Duodenal mucosa (tissue), 2 donors: ENCODE measurements around the gene LPAR5.

Experiments
- H3K27ac ChIP-seq: one replicate; pipeline ENCODE4 v1.7.0; 2013; ENCODE audit warnings: low read depth, low read length
- H3K27me3 ChIP-seq, 2 donors: one replicate each; pipeline ENCODE4 v1.7.0; 2013; ENCODE audit warnings: low read length in 2 of 2, control low read depth in 1 of 2; ENCODE audit not compliant: insufficient read depth in 2 of 2, control insufficient read depth in 1 of 2
- H3K36me3 ChIP-seq, 2 donors: one replicate each; pipeline ENCODE4 v1.7.0; 2013; ENCODE audit warnings: low read length in 2 of 2, control low read depth in 1 of 2; ENCODE audit not compliant: insufficient read depth in 2 of 2, control insufficient read depth in 1 of 2
- H3K4me1 ChIP-seq, 2 donors: one replicate each; pipeline ENCODE4 v1.7.0; 2013; ENCODE audit warnings: low read length in 2 of 2, control low read depth in 1 of 2; ENCODE audit not compliant: insufficient read depth in 2 of 2, control insufficient read depth in 1 of 2
- H3K4me3 ChIP-seq, 2 donors: one replicate each; pipeline ENCODE4 v1.7.0; 2013; ENCODE audit warnings: low read length in 2 of 2, low read depth in 1 of 2
- H3K9ac ChIP-seq, 2 donors: one replicate each; pipeline ENCODE4 v1.7.0; 2013; ENCODE audit warnings: low read length in 2 of 2, low read depth in 1 of 2
- H3K9me3 ChIP-seq, 2 donors: one replicate each; pipeline ENCODE4 v1.7.0; 2013; ENCODE audit warnings: low read length in 2 of 2, control low read depth in 1 of 2; ENCODE audit not compliant: control insufficient read depth in 1 of 2

Gene LPAR5

GRCh38 chr12:6620137-6620884 lies 15.4 kb downstream of the LPAR5 start:
- Histone ChIP-seq H3K36me3 (peaks cover 13 to 22% of the 10 kb centered on the region in 2 donors), H3K9me3 (no peaks in the 10 kb centered on the region), H3K9ac (no peak overlapping the region), H3K27me3 (no peaks in the 10 kb centered on the region), H3K27ac (no peak overlapping the region), H3K4me3 (peak overlapping the region in 1 of 2 donors; percentile 8), H3K4me1 (no peaks in the 10 kb centered on the region)

DNA sequence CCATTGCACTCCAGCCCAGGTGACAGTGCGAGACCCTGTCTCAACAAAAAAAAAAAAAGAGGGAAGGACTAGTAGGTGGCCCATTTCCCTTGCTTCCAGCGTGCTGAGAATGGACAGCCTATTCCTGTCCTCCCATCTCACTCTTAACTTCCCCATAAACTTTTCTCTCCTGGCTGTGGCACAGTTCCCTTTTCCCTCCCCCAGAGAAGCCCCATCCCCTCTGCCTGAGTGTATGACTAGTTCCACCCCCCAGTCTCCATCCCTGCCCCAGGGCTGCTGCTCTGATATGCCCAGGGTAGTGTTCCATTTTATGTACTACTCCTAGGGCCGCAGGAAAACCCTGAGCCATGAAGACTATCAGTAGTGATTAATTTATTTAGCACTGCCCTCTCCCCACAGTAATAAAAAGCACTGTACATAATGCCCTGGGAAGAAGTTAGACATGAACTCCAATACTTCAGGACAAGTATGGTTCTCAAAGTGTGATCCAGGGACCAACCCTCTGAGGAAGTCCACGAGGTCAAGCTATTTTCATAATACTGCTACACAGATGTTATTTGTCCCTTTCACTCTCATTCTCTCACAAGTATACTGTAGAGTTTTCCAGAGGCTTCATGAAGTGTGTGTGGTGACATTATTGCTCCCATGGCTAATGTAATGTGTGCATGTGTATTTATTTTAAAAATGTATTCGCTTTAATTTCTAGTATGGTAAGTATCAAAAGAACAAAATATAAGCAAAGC lies 17.1 kb downstream of the LPAR5 start:
- H3K36me3 ChIP-seq = peaks cover 13 to 22% of the 10 kb centered on the region in 2 donors
- no peaks in the 10 kb centered on the region for H3K27me3 ChIP-seq
- no peak overlapping the region for H3K9ac ChIP-seq
- H3K9me3 ChIP-seq = no peaks in the 10 kb centered on the region
- no peak overlapping the region for H3K27ac ChIP-seq
- H3K4me3 ChIP-seq = no peak overlapping the region
- peaks cover 5 to 6% of the 10 kb centered on the region in 2 donors for H3K4me1 ChIP-seq

DNA sequence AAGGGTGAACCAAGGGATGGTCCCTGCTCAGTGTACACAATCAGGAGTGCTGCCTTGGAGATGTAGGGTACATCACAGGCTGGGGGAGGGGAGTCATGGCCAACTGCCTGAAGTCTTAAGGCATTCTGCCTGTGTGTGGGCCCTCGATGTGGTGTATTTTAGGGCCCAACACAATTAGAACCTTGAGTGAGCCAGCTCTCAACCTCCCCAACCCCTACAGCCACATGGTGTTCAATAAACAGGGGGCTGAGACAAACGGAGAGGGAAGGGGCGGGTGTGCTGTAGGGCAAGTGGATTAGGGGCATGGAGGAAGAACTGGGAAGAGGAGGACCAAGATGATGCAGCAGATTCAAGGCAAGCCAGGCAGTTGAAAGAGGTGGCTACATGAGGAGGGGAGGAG lies 20.0 kb downstream of the LPAR5 start:
- no peaks in the 10 kb centered on the region for H3K27me3 ChIP-seq
- H3K4me3 ChIP-seq = no peak overlapping the region
- H3K36me3 ChIP-seq = peaks cover 8 to 13% of the 10 kb centered on the region in 2 donors
- H3K27ac ChIP-seq = no peak overlapping the region
- H3K9ac ChIP-seq = no peak overlapping the region
- no peaks in the 10 kb centered on the region for H3K9me3 ChIP-seq
- peaks cover 22 to 25% of the 10 kb centered on the region in 2 donors for H3K4me1 ChIP-seq

- Histone ChIP-seq H3K9me3 (no peaks in the 10 kb centered on the region), H3K27ac (peak overlapping the region; percentile 90), H3K9ac (peak overlapping the region; percentile 13 to 53), H3K27me3 (no peaks in the 10 kb centered on the region), H3K4me3 (no peak overlapping the region), H3K4me1 (peaks cover 22 to 25% of the 10 kb centered on the region in 2 donors), H3K36me3 (peaks cover 4% of the 10 kb centered on the region in 2 donors)
Observed at GRCh38 chr12:6614513-6615172, 21.1 kb downstream of the LPAR5 start.

- peak overlapping the region; percentile 13 to 53 for H3K9ac ChIP-seq
- H3K27ac ChIP-seq = peak overlapping the region; percentile 90
- peak overlapping the region in 1 of 2 donors; percentile 48 for H3K4me3 ChIP-seq
- peaks cover 22 to 25% of the 10 kb centered on the region in 2 donors for H3K4me1 ChIP-seq
- no peaks in the 10 kb centered on the region for H3K36me3 ChIP-seq
- H3K9me3 ChIP-seq = no peaks in the 10 kb centered on the region
- H3K27me3 ChIP-seq = no peaks in the 10 kb centered on the region
Observed at GRCh38 chr12:6613776-6614512, 21.8 kb downstream of the LPAR5 start.

- no peaks in the 10 kb centered on the region for H3K9me3 ChIP-seq
- H3K4me1 ChIP-seq = peaks cover 23 to 27% of the 10 kb centered on the region in 2 donors
- no peaks in the 10 kb centered on the region for H3K36me3 ChIP-seq
- no peaks in the 10 kb centered on the region for H3K27me3 ChIP-seq
- peak overlapping the region; percentile 39 to 57 for H3K9ac ChIP-seq
- peak overlapping the region; percentile 90 for H3K27ac ChIP-seq
- peak overlapping the region; percentile 47 to 48 for H3K4me3 ChIP-seq
Observed at GRCh38 chr12:6613015-6613775, 22.6 kb downstream of the LPAR5 start.

DNA sequence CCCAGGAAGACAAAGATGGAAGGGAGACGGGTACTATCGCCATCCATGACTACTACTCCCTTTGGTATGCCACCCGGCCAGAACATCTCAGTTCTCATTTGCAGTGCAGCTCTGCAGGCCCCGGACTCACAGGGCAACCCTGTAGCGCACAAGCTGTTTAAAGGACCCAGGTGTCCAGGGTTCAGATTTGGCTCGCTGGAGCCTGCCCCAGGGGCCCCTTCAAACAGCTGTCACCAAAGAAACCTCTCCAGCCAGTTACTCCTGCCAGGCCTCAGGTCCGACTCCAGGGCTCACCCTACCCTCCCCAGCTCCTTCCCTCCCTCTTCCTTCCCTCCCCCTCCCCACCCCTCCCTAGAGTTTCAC lies 23.1 kb downstream of the LPAR5 start:
- no peak overlapping the region for H3K27ac ChIP-seq
- H3K4me1 ChIP-seq = peaks cover 29 to 33% of the 10 kb centered on the region in 2 donors
- H3K4me3 ChIP-seq = peak overlapping the region in 1 of 2 donors; percentile 48
- peak overlapping the region; percentile 2 to 39 for H3K9ac ChIP-seq
- H3K27me3 ChIP-seq = no peaks in the 10 kb centered on the region
- no peaks in the 10 kb centered on the region for H3K9me3 ChIP-seq
- H3K36me3 ChIP-seq = no peaks in the 10 kb centered on the region

GRCh38 chr12:6612247-6612646 lies 23.5 kb downstream of the LPAR5 start:
- Histone ChIP-seq H3K27me3 (no peaks in the 10 kb centered on the region), H3K36me3 (no peaks in the 10 kb centered on the region), H3K27ac (no peak overlapping the region), H3K4me3 (no peak overlapping the region), H3K9me3 (no peaks in the 10 kb centered on the region), H3K4me1 (peaks cover 30 to 35% of the 10 kb centered on the region in 2 donors), H3K9ac (peak overlapping the region; percentile 2 to 39)

DNA sequence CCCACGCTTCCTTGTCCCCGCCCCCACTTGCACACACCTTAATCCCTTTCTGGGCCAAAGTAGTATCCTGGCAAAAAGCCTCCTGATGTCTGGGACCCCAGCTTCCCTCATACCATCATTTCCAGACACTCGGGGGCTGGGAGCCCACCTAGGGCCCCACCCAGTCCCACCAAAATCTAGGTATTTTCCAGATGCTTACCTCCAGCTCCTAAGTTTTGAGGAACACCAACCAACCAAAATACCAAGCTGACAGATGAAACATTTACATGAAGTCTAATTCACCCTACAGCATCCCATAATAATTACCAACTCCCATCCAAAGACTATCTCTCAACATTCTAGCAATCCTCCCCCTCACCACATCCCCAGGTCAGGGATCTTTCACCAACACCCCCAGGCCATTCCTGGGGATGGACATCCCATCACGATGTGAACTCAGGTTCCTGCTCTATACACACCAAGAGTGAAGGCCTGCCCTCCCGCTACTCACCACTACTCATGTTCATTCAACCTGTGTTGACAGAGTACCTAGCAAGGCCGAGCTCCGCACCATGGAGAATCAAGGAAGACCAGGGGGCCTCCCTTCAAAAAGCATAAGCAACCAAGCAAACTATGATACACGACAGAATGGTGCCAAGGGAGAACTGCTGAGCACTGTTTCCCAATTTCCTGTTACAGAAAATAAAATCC lies 27.0 kb downstream of the LPAR5 start:
- H3K9me3 ChIP-seq = no peaks in the 10 kb centered on the region
- no peak overlapping the region for H3K4me3 ChIP-seq
- peaks cover 50% of the 10 kb centered on the region in 2 donors for H3K4me1 ChIP-seq
- H3K36me3 ChIP-seq = peaks cover 0 to 2% of the 10 kb centered on the region in 2 donors
- H3K27ac ChIP-seq = no peak overlapping the region
- H3K9ac ChIP-seq = no peak overlapping the region
- no peaks in the 10 kb centered on the region for H3K27me3 ChIP-seq
